ENCODE measurements around the gene MARCHF9. TPM values are rescaled to one million over a fixed set of nuclear protein-coding genes. Genes with fewer than 3 reads are reported as not detected.

Gene MARCHF9
- total and polyA plus RNA-seq, 2 donors (not counting 1 experiment from before 2014, with no cell fraction given) = 81.4 to 128 TPM

- Histone ChIP-seq H3K9ac (ENCODE audit: low read length) (no peak overlapping the region), H3K4me3 (ENCODE audit: control extremely low read depth in 1 of 5, extremely low read depth in 1 of 5, insufficient read depth in 1 of 5, low read depth in 2 of 5, low read length in 4 of 5) (no peak overlapping the region), H4K20me1 (ENCODE audit: control insufficient read depth, insufficient read depth, low read length, poor library complexity, severe bottlenecking) (peaks cover 79% of the 10 kb centered on the region), H3K9me3 (ENCODE audit: control extremely low read depth in 1 of 3, control insufficient read depth in 2 of 3, insufficient read depth in 1 of 3, low read length in 2 of 3) (peaks cover 0 to 6% (median 0%) of the 10 kb centered on the region in 3 donors), H3K79me2 (ENCODE audit: control insufficient read depth, insufficient read depth, low read length) (peaks cover 65% of the 10 kb centered on the region), H3K27me3 (replicated peaks in 1 of 4; ENCODE audit: control extremely low read depth in 1 of 4, control insufficient read depth in 3 of 4, insufficient read depth in 4 of 4, low read length in 3 of 4) (peaks cover 0 to 16% (median 7%) of the 10 kb centered on the region in 4 experiments), H3K27ac (ENCODE audit: low read length in 2 of 2) (no peak overlapping the region), H2AFZ (ENCODE audit: insufficient read depth, low read depth, low read length, poor library complexity, severe bottlenecking) (no peak overlapping the region), H3K36me3 (replicated peaks in 1 of 2; ENCODE audit: control extremely low read depth in 1 of 2, control insufficient read depth in 1 of 2, extremely low read depth in 1 of 2, insufficient read depth in 2 of 2, low read length in 1 of 2) (peaks cover 1 to 41% of the 10 kb centered on the region in 2 experiments), H3K4me1 (ENCODE audit: control insufficient read depth in 2 of 2, insufficient read depth in 2 of 2, low read length in 2 of 2) (peaks cover 26 to 42% of the 10 kb centered on the region in 2 donors), H3K4me2 (replicated peaks; ENCODE audit: low read depth, low read length, poor library complexity, severe bottlenecking) (no peak overlapping the region)
- no peak overlapping the region for H3K27ac Mint-ChIP-seq
- no peaks in the 10 kb centered on the region for H3K9me3 Mint-ChIP-seq (ENCODE audit: insufficient read depth)
- no peak for DNase-seq
- no peak overlapping the region for H3K4me3 Mint-ChIP-seq
- peaks cover 47% of the 10 kb centered on the region for H3K4me1 Mint-ChIP-seq
- peaks cover 14% of the 10 kb centered on the region for H3K27me3 Mint-ChIP-seq
- ATAC-seq (ENCODE audit: low read depth) = no peak
- intact Hi-C loops (cut with micrococcal nuclease) = no loop called here
- CTCF ChIA-PET = interaction anchor here (0.6 to 2.1 kb wide), 11 partner anchors 12 to 172 kb away, joined by 3 to 9 read pairs (median 5); partner anchors contain the start of genes EEF1AKMT3 and METTL1
- TF ChIP-seq CTCF (IDR thresholded peaks at IDR 0.05) = no peak
- TF ChIP-seq EZH2 (IDR thresholded peaks at IDR 0.05; ENCODE audit: borderline replicate concordance, insufficient read depth, low read depth, low read length, poor library complexity, severe bottlenecking) = no peak
- POLR2A ChIA-PET = no interaction called here
- WGBS (ENCODE audit: insufficient coverage) = 100% methylated on average over 1 of the region's 3 CpGs
These were observed 5.6 kb downstream of the MARCHF9 start for GRCh38 chr12:57760347-57760982.

DNA sequence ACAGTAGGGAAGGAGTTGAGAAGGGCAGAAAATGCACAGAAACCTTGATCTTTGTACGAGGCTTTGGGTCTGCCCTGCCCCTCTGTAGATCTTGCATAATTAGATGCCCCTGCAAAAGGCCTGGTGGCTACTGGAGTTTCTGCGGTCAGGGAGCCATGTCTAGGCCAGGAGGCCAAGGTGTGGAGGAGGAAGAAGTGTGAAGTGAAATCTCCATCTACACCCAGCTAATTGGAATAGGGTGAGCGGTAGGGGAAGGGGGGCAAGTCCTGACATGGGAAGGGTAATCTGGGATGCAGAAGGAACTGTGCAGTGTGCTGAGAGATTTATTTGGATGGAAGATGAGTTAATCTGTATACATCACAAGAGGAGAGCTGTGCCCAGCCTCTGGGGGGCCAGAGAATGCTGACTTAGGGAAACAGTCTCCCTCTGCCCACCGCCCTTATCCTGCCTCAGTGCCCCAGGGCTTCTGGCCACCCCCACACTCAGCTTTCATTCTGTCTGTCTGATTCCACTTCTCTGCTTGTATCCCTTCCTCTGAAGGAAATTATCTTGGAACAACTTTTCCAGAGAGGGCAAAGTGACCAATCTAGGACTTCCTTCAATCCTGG, 6.6 kb downstream of the MARCHF9 start:
- CTCF ChIA-PET = interaction anchor here (0.7 to 2.1 kb wide), 5 partner anchors 11 to 26 kb away, joined by 3 to 9 read pairs (median 6); partner anchors contain the start of genes EEF1AKMT3, METTL1, TSFM and TSPAN31
- Histone ChIP-seq H3K4me1 (ENCODE audit: control insufficient read depth in 2 of 2, insufficient read depth in 2 of 2, low read length in 2 of 2) (peaks cover 33 to 45% of the 10 kb centered on the region in 2 donors), H4K20me1 (ENCODE audit: control insufficient read depth, insufficient read depth, low read length, poor library complexity, severe bottlenecking) (peaks cover 72% of the 10 kb centered on the region), H3K4me2 (replicated peaks; ENCODE audit: low read depth, low read length, poor library complexity, severe bottlenecking) (no peak overlapping the region), H3K4me3 (ENCODE audit: control extremely low read depth in 1 of 5, extremely low read depth in 1 of 5, insufficient read depth in 1 of 5, low read depth in 2 of 5, low read length in 4 of 5) (no peak overlapping the region), H3K9ac (ENCODE audit: low read length) (no peak overlapping the region), H2AFZ (ENCODE audit: insufficient read depth, low read depth, low read length, poor library complexity, severe bottlenecking) (no peak overlapping the region), H3K27me3 (replicated peaks in 1 of 4; ENCODE audit: control extremely low read depth in 1 of 4, control insufficient read depth in 3 of 4, insufficient read depth in 4 of 4, low read length in 3 of 4) (peaks cover 0 to 26% (median 14%) of the 10 kb centered on the region in 4 experiments), H3K36me3 (replicated peaks in 1 of 2; ENCODE audit: control extremely low read depth in 1 of 2, control insufficient read depth in 1 of 2, extremely low read depth in 1 of 2, insufficient read depth in 2 of 2, low read length in 1 of 2) (peaks cover 1 to 41% of the 10 kb centered on the region in 2 experiments), H3K79me2 (ENCODE audit: control insufficient read depth, insufficient read depth, low read length) (peaks cover 65% of the 10 kb centered on the region), H3K9me3 (ENCODE audit: control extremely low read depth in 1 of 3, control insufficient read depth in 2 of 3, insufficient read depth in 1 of 3, low read length in 2 of 3) (peaks cover 0 to 9% (median 0%) of the 10 kb centered on the region in 3 donors), H3K27ac (ENCODE audit: low read length in 2 of 2) (no peak overlapping the region)
- 81% methylated on average over 2 of the region's 4 CpGs for WGBS (ENCODE audit: insufficient coverage)
- DNase-seq (no peak), ATAC-seq (ENCODE audit: low read depth) (no peak)
- no peak overlapping the region for H3K4me3 Mint-ChIP-seq
- H3K4me1 Mint-ChIP-seq = peaks cover 49% of the 10 kb centered on the region
- POLR2A ChIA-PET = interaction anchor here (0.6 kb wide), 1 partner anchor 56 kb away, joined by 3 read pairs; no protein-coding TSS in a partner anchor
- no peaks in the 10 kb centered on the region for H3K9me3 Mint-ChIP-seq (ENCODE audit: insufficient read depth)
- H3K27ac Mint-ChIP-seq = no peak overlapping the region
- TF ChIP-seq CTCF (IDR thresholded peaks at IDR 0.05) (no peak), EZH2 (IDR thresholded peaks at IDR 0.05; ENCODE audit: borderline replicate concordance, insufficient read depth, low read depth, low read length, poor library complexity, severe bottlenecking) (no peak)
- peaks cover 21% of the 10 kb centered on the region for H3K27me3 Mint-ChIP-seq
- intact Hi-C loops (cut with micrococcal nuclease) = no loop called here
